ENCODE data around the gene ITGB1BP1.

The ITGB1BP1 gene, protein sequence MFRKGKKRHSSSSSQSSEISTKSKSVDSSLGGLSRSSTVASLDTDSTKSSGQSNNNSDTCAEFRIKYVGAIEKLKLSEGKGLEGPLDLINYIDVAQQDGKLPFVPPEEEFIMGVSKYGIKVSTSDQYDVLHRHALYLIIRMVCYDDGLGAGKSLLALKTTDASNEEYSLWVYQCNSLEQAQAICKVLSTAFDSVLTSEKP

DNA sequence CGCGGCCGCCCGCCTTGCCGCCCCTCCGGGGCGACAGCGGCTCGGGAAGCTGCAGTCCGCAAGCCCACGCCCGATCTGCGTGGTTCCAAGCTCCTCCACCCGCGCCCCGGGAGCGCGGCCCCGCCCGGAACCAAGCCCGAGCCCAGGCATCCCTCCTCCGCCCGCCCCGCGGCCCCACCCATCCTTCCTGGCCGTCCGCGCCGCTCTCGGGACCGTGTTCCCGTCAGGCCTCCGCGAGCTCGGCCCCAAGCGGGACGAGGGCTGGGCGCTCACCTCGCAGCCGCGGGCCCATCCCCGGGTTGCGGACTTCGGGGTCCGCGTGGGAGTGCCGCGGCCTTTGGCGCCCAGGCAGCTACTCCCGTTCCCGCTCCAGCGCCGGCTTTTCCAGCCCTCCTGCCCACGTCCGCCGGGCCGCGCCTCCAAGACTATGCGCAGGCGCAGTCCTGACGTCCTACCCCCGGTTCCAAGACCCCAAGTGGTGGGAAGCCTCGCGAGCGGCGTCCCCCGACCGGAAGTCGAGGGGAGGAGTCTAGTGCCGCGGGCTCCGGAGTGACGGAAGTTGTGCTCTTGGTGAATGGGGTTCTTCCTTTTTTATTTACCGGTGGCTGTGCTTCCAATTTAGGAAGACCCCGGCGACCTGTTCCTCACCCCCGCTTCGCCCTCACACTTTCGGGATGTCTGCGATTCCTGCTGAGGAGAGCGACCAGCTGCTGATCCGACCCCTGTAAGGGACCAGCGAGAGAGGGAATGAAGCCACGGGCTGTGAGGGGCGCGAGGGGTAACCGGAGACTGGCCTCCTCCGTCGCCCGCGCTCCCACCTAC, at the start of gene ITGB1BP1, which contains the start of gene CPSF3:
Gene ITGB1BP1 (minus strand): TSS at position 429 of the 822 bp plus-strand sequence. CDS start 4,831 bp downstream, outside the sequence.
Gene CPSF3 (plus strand): TSS at position 555 of the 822 bp plus-strand sequence. CDS start 120 bp downstream, at position 675.
- peaks cover 3% of the 10 kb centered on the region for H3K36me3 ChIP-seq (ENCODE audit: control insufficient read depth, insufficient read depth, low read length)
- peaks cover 7% of the 10 kb centered on the region; the same call in 1 of the 2 replicates for H3K27me3 ChIP-seq (ENCODE audit: control insufficient read depth, insufficient read depth, low read length)
- H3K27ac ChIP-seq (ENCODE audit: low read depth, low read length): peak within 1 kb of the TSS; percentile 96
- peak within 1 kb of the TSS; percentile 99 for H3K4me3 ChIP-seq (ENCODE audit: low read depth, low read length)
- H3K4me1 ChIP-seq (ENCODE audit: control insufficient read depth, insufficient read depth, low read length): peaks cover 14% of the 10 kb centered on the region
- H3K9me3 ChIP-seq (ENCODE audit: control insufficient read depth, insufficient read depth, low read length): no peaks in the 10 kb centered on the region
- H3K9ac ChIP-seq (ENCODE audit: low read depth, low read length): peak within 1 kb of the TSS; percentile 92

DNA sequence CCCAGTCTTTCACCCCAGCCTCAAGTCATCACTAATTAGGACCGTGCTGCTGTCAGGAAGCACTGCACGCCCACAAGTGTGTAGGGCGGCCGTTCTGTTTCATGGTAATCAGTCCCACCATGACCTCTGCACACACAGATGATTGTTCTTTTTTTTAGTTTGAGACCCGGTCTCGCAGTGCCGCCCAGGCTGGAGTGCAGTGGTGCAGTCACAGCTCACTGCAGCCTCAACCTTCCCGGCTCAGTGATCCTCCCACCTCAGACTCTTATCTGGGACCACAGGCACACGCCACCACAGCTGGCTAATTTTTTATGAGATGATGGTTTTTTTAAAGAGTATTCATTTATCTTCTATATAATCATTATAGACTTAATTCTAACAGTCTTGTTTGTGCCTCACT, 49.2 kb upstream of the ITGB1BP1 start:
- Histone ChIP-seq H3K4me1 (ENCODE audit: control insufficient read depth, insufficient read depth, low read length) (peaks cover 10% of the 10 kb centered on the region), H3K9ac (ENCODE audit: low read depth, low read length) (no peak overlapping the region), H3K9me3 (ENCODE audit: control insufficient read depth, insufficient read depth, low read length) (no peaks in the 10 kb centered on the region), H3K4me3 (ENCODE audit: low read depth, low read length) (no peak overlapping the region), H3K36me3 (ENCODE audit: control insufficient read depth, insufficient read depth, low read length) (peaks cover 49% of the 10 kb centered on the region), H3K27me3 (ENCODE audit: control insufficient read depth, insufficient read depth, low read length) (peaks cover 9% of the 10 kb centered on the region), H3K27ac (ENCODE audit: low read depth, low read length) (no peak overlapping the region)

DNA sequence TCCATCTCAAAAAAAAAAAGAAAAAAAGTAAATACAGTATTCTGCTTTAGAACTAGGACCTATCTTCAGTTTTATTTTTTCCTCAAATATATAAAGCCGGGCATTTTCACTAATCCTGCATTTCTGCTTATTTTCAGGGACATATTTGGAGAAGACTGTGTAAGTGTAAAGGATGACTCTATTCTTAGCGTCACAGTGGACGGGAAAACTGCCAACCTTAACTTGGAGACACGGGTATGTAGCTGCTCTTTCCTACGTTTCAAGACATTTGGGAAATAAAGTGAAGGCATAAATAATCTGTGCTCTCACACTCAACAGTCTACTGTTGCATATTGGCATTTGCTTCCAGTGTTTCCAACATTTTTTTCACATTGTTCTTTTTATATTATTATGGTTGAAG, 47.9 kb upstream of the ITGB1BP1 start:
- Histone ChIP-seq H3K4me3 (ENCODE audit: low read depth, low read length) (no peak overlapping the region), H3K4me1 (ENCODE audit: control insufficient read depth, insufficient read depth, low read length) (peaks cover 8% of the 10 kb centered on the region; the same call in 1 of the 2 replicates), H3K27ac (ENCODE audit: low read depth, low read length) (no peak overlapping the region), H3K9ac (ENCODE audit: low read depth, low read length) (no peak overlapping the region), H3K36me3 (ENCODE audit: control insufficient read depth, insufficient read depth, low read length) (peaks cover 56% of the 10 kb centered on the region), H3K9me3 (ENCODE audit: control insufficient read depth, insufficient read depth, low read length) (no peaks in the 10 kb centered on the region), H3K27me3 (ENCODE audit: control insufficient read depth, insufficient read depth, low read length) (peaks cover 9% of the 10 kb centered on the region)

DNA sequence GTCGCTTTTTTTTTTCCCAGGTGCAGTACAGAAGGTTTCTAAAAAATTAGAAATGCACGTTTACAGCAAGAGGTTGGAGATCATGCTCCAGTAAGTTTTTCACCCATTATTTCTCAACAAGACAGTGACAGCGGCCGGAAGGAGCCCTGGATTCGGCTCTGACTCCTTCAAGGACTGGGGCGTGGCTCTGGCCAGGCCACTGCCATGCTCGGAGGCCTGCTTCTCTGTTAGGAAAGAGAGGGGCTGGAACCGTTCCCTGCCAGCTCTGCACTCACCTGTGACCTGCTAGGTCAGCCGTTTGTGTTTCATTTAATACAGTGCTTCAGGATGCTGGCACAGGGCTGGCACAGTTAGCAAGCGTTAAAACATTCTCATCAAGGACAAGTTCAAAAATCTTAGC, 44.4 kb upstream of the ITGB1BP1 start:
- Histone ChIP-seq H3K27me3 (ENCODE audit: control insufficient read depth, insufficient read depth, low read length) (no peaks in the 10 kb centered on the region), H3K4me3 (ENCODE audit: low read depth, low read length) (no peak overlapping the region), H3K4me1 (ENCODE audit: control insufficient read depth, insufficient read depth, low read length) (no peaks in the 10 kb centered on the region), H3K9me3 (ENCODE audit: control insufficient read depth, insufficient read depth, low read length) (no peaks in the 10 kb centered on the region), H3K36me3 (ENCODE audit: control insufficient read depth, insufficient read depth, low read length) (peaks cover 73% of the 10 kb centered on the region), H3K9ac (ENCODE audit: low read depth, low read length) (no peak overlapping the region), H3K27ac (ENCODE audit: low read depth, low read length) (no peak overlapping the region)

DNA sequence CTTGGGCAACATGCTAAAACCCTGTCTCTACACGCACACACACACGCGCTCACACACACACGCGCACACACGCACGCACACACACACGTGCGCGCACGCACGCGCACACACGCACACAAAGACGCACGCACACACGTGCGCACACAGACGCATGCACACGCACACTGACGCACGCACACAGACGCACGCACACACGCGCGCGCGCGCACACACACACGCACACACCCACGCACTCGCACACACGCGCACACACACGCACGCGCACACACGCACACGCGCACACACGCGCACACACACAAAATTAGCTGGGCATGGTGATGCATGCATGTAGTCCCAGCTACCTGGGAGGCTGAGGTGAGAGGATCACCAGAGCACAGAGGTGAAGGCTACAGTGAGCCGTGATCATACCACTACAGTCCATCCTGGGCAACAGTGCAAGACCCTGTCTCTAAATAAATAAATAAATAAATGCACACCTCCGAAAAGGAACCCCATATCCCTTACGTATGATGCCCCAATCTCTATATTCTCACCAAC, 42.9 kb upstream of the ITGB1BP1 start:
- H3K9me3 ChIP-seq (ENCODE audit: control insufficient read depth, insufficient read depth, low read length): no peaks in the 10 kb centered on the region
- peaks cover 72% of the 10 kb centered on the region for H3K36me3 ChIP-seq (ENCODE audit: control insufficient read depth, insufficient read depth, low read length)
- H3K27ac ChIP-seq (ENCODE audit: low read depth, low read length): no peak overlapping the region
- H3K4me1 ChIP-seq (ENCODE audit: control insufficient read depth, insufficient read depth, low read length): no peaks in the 10 kb centered on the region
- no peaks in the 10 kb centered on the region for H3K27me3 ChIP-seq (ENCODE audit: control insufficient read depth, insufficient read depth, low read length)
- no peak overlapping the region for H3K4me3 ChIP-seq (ENCODE audit: low read depth, low read length)
- H3K9ac ChIP-seq (ENCODE audit: low read depth, low read length): no peak overlapping the region

DNA sequence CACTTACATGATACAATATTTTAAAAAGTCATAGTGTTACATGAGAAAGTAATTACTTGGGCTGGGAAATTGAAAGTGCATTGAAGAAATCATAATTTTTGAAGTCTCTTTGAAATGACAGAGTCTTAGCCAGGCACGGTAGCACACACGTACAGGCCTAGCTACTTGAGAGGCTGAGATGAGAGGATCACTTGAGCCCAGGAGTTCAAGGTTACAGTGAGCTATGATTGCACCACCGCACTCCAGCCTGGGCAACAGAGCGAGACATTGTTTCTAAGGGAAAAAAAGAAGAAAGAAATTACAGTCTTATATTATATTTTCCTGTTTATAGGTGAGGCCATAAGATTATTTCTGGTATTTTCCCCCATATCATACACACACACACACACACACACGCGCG, 41.8 kb upstream of the ITGB1BP1 start:
- Histone ChIP-seq H3K27ac (ENCODE audit: low read depth, low read length) (no peak overlapping the region), H3K27me3 (ENCODE audit: control insufficient read depth, insufficient read depth, low read length) (no peaks in the 10 kb centered on the region), H3K9me3 (ENCODE audit: control insufficient read depth, insufficient read depth, low read length) (no peaks in the 10 kb centered on the region), H3K36me3 (ENCODE audit: control insufficient read depth, insufficient read depth, low read length) (peaks cover 72% of the 10 kb centered on the region), H3K4me3 (ENCODE audit: low read depth, low read length) (no peak overlapping the region), H3K9ac (ENCODE audit: low read depth, low read length) (no peak overlapping the region), H3K4me1 (ENCODE audit: control insufficient read depth, insufficient read depth, low read length) (no peaks in the 10 kb centered on the region)

DNA sequence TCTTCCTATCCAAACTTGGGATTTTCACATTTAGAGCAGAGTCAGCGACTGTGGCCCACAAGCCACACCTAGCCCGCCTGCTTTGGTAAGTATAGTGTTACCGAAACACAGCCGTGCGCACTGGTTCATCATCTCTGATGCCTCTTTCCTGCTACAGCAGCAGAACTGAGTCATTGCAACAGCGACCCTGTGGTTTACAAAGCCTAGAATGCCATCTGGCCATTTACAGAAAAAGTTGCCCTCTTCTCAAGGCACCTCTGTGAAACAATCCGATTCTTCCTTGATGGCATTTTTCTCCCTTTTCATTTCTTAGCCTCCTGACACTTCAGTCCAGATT, 40.3 kb upstream of the ITGB1BP1 start:
- Histone ChIP-seq H3K27me3 (ENCODE audit: control insufficient read depth, insufficient read depth, low read length) (no peaks in the 10 kb centered on the region), H3K4me1 (ENCODE audit: control insufficient read depth, insufficient read depth, low read length) (no peaks in the 10 kb centered on the region), H3K27ac (ENCODE audit: low read depth, low read length) (no peak overlapping the region), H3K36me3 (ENCODE audit: control insufficient read depth, insufficient read depth, low read length) (peaks cover 72% of the 10 kb centered on the region), H3K4me3 (ENCODE audit: low read depth, low read length) (no peak overlapping the region), H3K9ac (ENCODE audit: low read depth, low read length) (no peak overlapping the region), H3K9me3 (ENCODE audit: control insufficient read depth, insufficient read depth, low read length) (no peaks in the 10 kb centered on the region)

DNA sequence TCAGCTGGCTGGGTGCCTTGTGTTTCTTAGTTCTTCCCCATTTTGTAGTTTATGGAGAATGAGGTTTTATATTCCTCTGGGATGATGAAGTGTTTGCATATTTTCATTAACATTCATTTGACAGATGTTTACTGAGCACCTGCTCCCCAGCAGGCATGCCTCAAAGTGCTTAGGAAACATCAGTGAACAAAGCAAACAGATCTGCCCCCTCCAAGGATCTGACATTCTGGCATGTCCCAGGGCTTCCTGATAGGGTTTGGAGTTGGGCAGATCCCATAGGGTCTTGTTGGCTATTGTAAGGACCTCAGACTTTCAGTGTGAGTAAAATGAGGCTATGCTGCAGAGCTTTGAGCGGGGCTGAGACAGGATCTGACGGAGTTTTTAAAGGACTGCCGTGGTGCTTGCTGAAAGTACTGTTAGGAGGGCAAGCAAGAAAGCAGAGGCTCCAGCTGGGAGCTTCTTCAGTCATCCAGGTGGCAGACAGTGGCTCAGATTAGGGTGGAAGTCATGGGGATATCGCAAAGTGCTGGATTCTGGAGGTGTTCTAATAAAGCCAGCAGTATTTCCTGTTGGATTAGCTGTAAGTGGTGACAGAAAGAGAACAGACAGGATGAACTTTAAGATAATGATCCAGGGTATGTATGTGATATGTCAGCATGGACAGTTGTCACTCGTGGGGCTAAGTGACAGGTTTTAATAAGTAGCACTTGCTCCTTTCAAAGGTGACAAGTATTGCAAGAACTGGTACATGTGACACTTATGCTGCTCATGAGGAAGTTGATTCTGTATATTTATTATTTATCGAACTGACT, 39.8 kb upstream of the ITGB1BP1 start:
- no peaks in the 10 kb centered on the region for H3K4me1 ChIP-seq (ENCODE audit: control insufficient read depth, insufficient read depth, low read length)
- H3K9me3 ChIP-seq (ENCODE audit: control insufficient read depth, insufficient read depth, low read length): no peaks in the 10 kb centered on the region
- no peaks in the 10 kb centered on the region for H3K27me3 ChIP-seq (ENCODE audit: control insufficient read depth, insufficient read depth, low read length)
- H3K4me3 ChIP-seq (ENCODE audit: low read depth, low read length): no peak overlapping the region
- peaks cover 72% of the 10 kb centered on the region for H3K36me3 ChIP-seq (ENCODE audit: control insufficient read depth, insufficient read depth, low read length)
- H3K9ac ChIP-seq (ENCODE audit: low read depth, low read length): no peak overlapping the region
- H3K27ac ChIP-seq (ENCODE audit: low read depth, low read length): no peak overlapping the region

DNA sequence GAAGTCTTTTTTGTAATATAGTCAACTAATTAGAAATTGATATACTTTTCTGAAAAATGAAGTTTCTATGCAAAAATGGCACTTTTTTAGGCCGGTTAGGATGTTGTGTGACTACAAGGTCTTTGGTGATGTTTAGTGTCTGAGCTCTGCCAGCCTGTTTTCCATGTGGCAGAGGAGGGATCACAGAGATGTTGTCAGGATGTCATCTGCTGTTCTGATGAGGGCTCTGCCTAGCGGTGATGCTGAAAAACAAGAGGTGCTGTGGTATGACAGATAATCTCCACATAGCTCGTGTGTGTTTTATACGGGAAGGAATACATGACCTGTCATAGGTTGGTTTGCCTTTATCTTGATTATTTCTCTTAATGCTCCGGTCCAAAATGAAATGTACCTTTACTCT, 39.0 kb upstream of the ITGB1BP1 start:
- Histone ChIP-seq H3K4me1 (ENCODE audit: control insufficient read depth, insufficient read depth, low read length) (no peaks in the 10 kb centered on the region), H3K27me3 (ENCODE audit: control insufficient read depth, insufficient read depth, low read length) (no peaks in the 10 kb centered on the region), H3K4me3 (ENCODE audit: low read depth, low read length) (no peak overlapping the region), H3K36me3 (ENCODE audit: control insufficient read depth, insufficient read depth, low read length) (peaks cover 72% of the 10 kb centered on the region), H3K27ac (ENCODE audit: low read depth, low read length) (no peak overlapping the region), H3K9ac (ENCODE audit: low read depth, low read length) (no peak overlapping the region), H3K9me3 (ENCODE audit: control insufficient read depth, insufficient read depth, low read length) (no peaks in the 10 kb centered on the region)

DNA sequence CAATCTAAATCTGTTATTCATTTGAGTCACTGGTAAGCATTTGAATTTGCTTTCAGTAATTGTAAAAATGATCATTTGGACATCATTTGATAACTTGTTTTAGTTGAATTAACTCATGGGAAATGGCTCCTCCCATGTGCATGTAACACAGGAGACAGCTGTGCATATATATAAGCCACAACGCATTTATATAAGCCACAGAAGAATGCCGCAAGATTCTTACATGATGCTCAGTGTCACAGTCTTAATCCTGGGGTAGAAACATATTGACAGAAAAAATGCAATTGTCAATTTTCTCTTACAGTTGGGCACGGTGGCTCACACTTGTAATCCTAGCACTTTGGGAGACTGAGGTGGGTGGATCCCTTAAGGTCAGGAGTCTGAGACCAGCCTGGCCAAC, 37.8 kb upstream of the ITGB1BP1 start:
- peaks cover 78% of the 10 kb centered on the region for H3K36me3 ChIP-seq (ENCODE audit: control insufficient read depth, insufficient read depth, low read length)
- H3K27me3 ChIP-seq (ENCODE audit: control insufficient read depth, insufficient read depth, low read length): no peaks in the 10 kb centered on the region
- no peaks in the 10 kb centered on the region for H3K4me1 ChIP-seq (ENCODE audit: control insufficient read depth, insufficient read depth, low read length)
- H3K9me3 ChIP-seq (ENCODE audit: control insufficient read depth, insufficient read depth, low read length): no peaks in the 10 kb centered on the region
- no peak overlapping the region for H3K4me3 ChIP-seq (ENCODE audit: low read depth, low read length)
- H3K27ac ChIP-seq (ENCODE audit: low read depth, low read length): no peak overlapping the region
- no peak overlapping the region for H3K9ac ChIP-seq (ENCODE audit: low read depth, low read length)

Data from HUES48 (cell line).